Activated naive CD4-positive, alpha-beta T cell treated with anti-CD3 and anti-CD28 coated beads, Interleukin-2, amount 50 U/mL, for 24 hours (primary cell): ENCODE measurements around the gene CNOT11.
"Not testable (repeated sequence)": the region's sequence is repeated elsewhere in the genome, so short reads cannot be mapped to it uniquely, and the experiment has no call there.

ENCODE experiments used
- H3K27ac Mint-ChIP-seq: one replicate; pipeline ENCODE4 v1.8.0; 2021; ENCODE audit warnings: mild to moderate bottlenecking, mixed read lengths
- H3K27me3 Mint-ChIP-seq: one replicate; pipeline ENCODE4 v1.8.0; 2021; ENCODE audit warnings: mixed read lengths
- H3K36me3 Mint-ChIP-seq: one replicate; pipeline ENCODE4 v1.8.0; 2021; ENCODE audit warnings: mixed read lengths
- H3K4me1 Mint-ChIP-seq: one replicate; pipeline ENCODE4 v1.8.0; 2021; ENCODE audit warnings: mixed read lengths
- H3K4me3 Mint-ChIP-seq: one replicate; pipeline ENCODE4 v1.8.0; 2021; ENCODE audit warnings: mild to moderate bottlenecking, mixed read lengths
- H3K9me3 Mint-ChIP-seq: one replicate; pipeline ENCODE4 v1.8.0; 2021; ENCODE audit warnings: mixed read lengths

Gene CNOT11

GRCh38 chr2:101252408-101253012 is at the start of gene CNOT11:
CNOT11 (plus strand) TSS chr2:101252886; CDS start chr2:101252965, 79 bp downstream.
- no peaks in the 10 kb centered on the region for H3K9me3 Mint-ChIP-seq
- peaks cover 8% of the 10 kb centered on the region for H3K36me3 Mint-ChIP-seq
- H3K4me1 Mint-ChIP-seq, result peaks cover 42% of the 10 kb centered on the region
- no peaks in the 10 kb centered on the region for H3K27me3 Mint-ChIP-seq
- peak within 1 kb of the TSS; percentile 98 for H3K27ac Mint-ChIP-seq
- peak within 1 kb of the TSS; percentile 97 for H3K4me3 Mint-ChIP-seq

- H3K9me3 Mint-ChIP-seq, result peaks cover 3% of the 10 kb centered on the region
- peaks cover 1% of the 10 kb centered on the region for H3K36me3 Mint-ChIP-seq
- peak overlapping the region; percentile 68 for H3K4me3 Mint-ChIP-seq
- H3K27me3 Mint-ChIP-seq, result no peaks in the 10 kb centered on the region
- peaks cover 12% of the 10 kb centered on the region for H3K4me1 Mint-ChIP-seq
- H3K27ac Mint-ChIP-seq, result peak overlapping the region; percentile 71
These were observed 48.1 kb upstream of the CNOT11 start for GRCh38 chr2:101204400-101205115.

- H3K27ac Mint-ChIP-seq, result peak overlapping the region; percentile 71
- H3K27me3 Mint-ChIP-seq, result no peaks in the 10 kb centered on the region
- H3K9me3 Mint-ChIP-seq, result peaks cover 8% of the 10 kb centered on the region
- H3K4me1 Mint-ChIP-seq, result peaks cover 12% of the 10 kb centered on the region
- H3K4me3 Mint-ChIP-seq, result peak overlapping the region; percentile 68
- peaks cover 3% of the 10 kb centered on the region for H3K36me3 Mint-ChIP-seq
These were observed 46.9 kb upstream of the CNOT11 start for GRCh38 chr2:101205521-101206479.

GRCh38 chr2:101208830-101209229 is 43.9 kb upstream of the CNOT11 start:
- H3K9me3 Mint-ChIP-seq, result peaks cover 8% of the 10 kb centered on the region
- no peak overlapping the region for H3K27ac Mint-ChIP-seq
- H3K36me3 Mint-ChIP-seq, result peaks cover 3% of the 10 kb centered on the region
- H3K4me1 Mint-ChIP-seq, result peaks cover 12% of the 10 kb centered on the region
- H3K4me3 Mint-ChIP-seq, result no peak overlapping the region
- H3K27me3 Mint-ChIP-seq, result no peaks in the 10 kb centered on the region

- Mint-ChIP-seq H3K4me1 (peaks cover 10% of the 10 kb centered on the region), H3K27ac (no peak overlapping the region), H3K4me3 (no peak overlapping the region), H3K27me3 (no peaks in the 10 kb centered on the region), H3K9me3 (no peaks in the 10 kb centered on the region), H3K36me3 (no peaks in the 10 kb centered on the region)
These were observed 33.4 kb upstream of the CNOT11 start for GRCh38 chr2:101219246-101219645.

GRCh38 chr2:101220091-101220490 is 32.6 kb upstream of the CNOT11 start:
- H3K27ac Mint-ChIP-seq, result not testable (repeated sequence)
- peaks cover 12% of the 10 kb centered on the region for H3K4me1 Mint-ChIP-seq

GRCh38 chr2:101223814-101224231 is 28.9 kb upstream of the CNOT11 start:
- Mint-ChIP-seq H3K27ac (peak overlapping the region; percentile 68), H3K27me3 (no peaks in the 10 kb centered on the region), H3K9me3 (no peaks in the 10 kb centered on the region), H3K36me3 (no peaks in the 10 kb centered on the region), H3K4me3 (peak overlapping the region; percentile 33), H3K4me1 (peaks cover 12% of the 10 kb centered on the region)

More at GRCh38 chr2:101220091-101220490, 32.6 kb upstream of the CNOT11 start:
- not testable (repeated sequence) for H3K9me3 Mint-ChIP-seq, H3K4me3 Mint-ChIP-seq, H3K36me3 Mint-ChIP-seq, H3K27me3 Mint-ChIP-seq

- Mint-ChIP-seq H3K36me3 (peaks cover 3% of the 10 kb centered on the region), H3K27me3 (no peaks in the 10 kb centered on the region), H3K4me1 (no peaks in the 10 kb centered on the region), H3K4me3 (no peak overlapping the region), H3K9me3 (no peaks in the 10 kb centered on the region), H3K27ac (no peak overlapping the region)
These were observed 22.1 kb upstream of the CNOT11 start for GRCh38 chr2:101230541-101231001.

GRCh38 chr2:101231240-101231639 is 21.4 kb upstream of the CNOT11 start:
- Mint-ChIP-seq H3K27ac (no peak overlapping the region), H3K4me3 (no peak overlapping the region)

GRCh38 chr2:101231937-101232730 is 20.6 kb upstream of the CNOT11 start:
- no peak overlapping the region for H3K27ac Mint-ChIP-seq
- no peaks in the 10 kb centered on the region for H3K9me3 Mint-ChIP-seq
- H3K4me1 Mint-ChIP-seq, result no peaks in the 10 kb centered on the region
- peaks cover 6% of the 10 kb centered on the region for H3K36me3 Mint-ChIP-seq
- H3K4me3 Mint-ChIP-seq, result no peak overlapping the region
- H3K27me3 Mint-ChIP-seq, result no peaks in the 10 kb centered on the region

More at GRCh38 chr2:101231240-101231639, 21.4 kb upstream of the CNOT11 start:
- Mint-ChIP-seq H3K36me3 (peaks cover 3% of the 10 kb centered on the region), H3K4me1 (no peaks in the 10 kb centered on the region), H3K9me3 (no peaks in the 10 kb centered on the region), H3K27me3 (no peaks in the 10 kb centered on the region)

GRCh38 chr2:101232770-101233169 is 19.9 kb upstream of the CNOT11 start:
- H3K4me1 Mint-ChIP-seq, result no peaks in the 10 kb centered on the region
- H3K4me3 Mint-ChIP-seq, result no peak overlapping the region
- H3K9me3 Mint-ChIP-seq, result no peaks in the 10 kb centered on the region
- H3K36me3 Mint-ChIP-seq, result peaks cover 6% of the 10 kb centered on the region
- no peaks in the 10 kb centered on the region for H3K27me3 Mint-ChIP-seq
- H3K27ac Mint-ChIP-seq, result no peak overlapping the region

GRCh38 chr2:101234169-101234938 is 18.3 kb upstream of the CNOT11 start:
- Mint-ChIP-seq H3K4me3 (no peak overlapping the region), H3K4me1 (no peaks in the 10 kb centered on the region), H3K9me3 (no peaks in the 10 kb centered on the region), H3K27me3 (no peaks in the 10 kb centered on the region), H3K27ac (no peak overlapping the region), H3K36me3 (peaks cover 9% of the 10 kb centered on the region)

- H3K27me3 Mint-ChIP-seq, H3K9me3 Mint-ChIP-seq, H3K36me3 Mint-ChIP-seq, H3K27ac Mint-ChIP-seq, H3K4me1 Mint-ChIP-seq, H3K4me3 Mint-ChIP-seq: not testable (repeated sequence)
These were observed 16.7 kb upstream of the CNOT11 start for GRCh38 chr2:101235956-101236355.

GRCh38 chr2:101237944-101238343 is 14.7 kb upstream of the CNOT11 start:
- H3K9me3 Mint-ChIP-seq, H3K4me3 Mint-ChIP-seq, H3K4me1 Mint-ChIP-seq, H3K27me3 Mint-ChIP-seq, H3K27ac Mint-ChIP-seq, H3K36me3 Mint-ChIP-seq: not testable (repeated sequence)
